DOHH2 (cell line): Measurements from ENCODE around the gene DHRS7B.

Source experiments
- CTCF ChIP-seq: fragments of 200-600 bp; sonication (generic); IDR thresholded peaks from one replicate; pipeline ENCODE4 v1.5.1; 2014; ENCODE audit warnings: antibody characterized with exemption, mild to moderate bottlenecking, low read depth, low read length; ENCODE audit not compliant: poor library complexity, severe bottlenecking
- EZH2phosphoT487 ChIP-seq: fragments of 200-600 bp; sonication (generic); IDR thresholded peaks from 2 replicates; pipeline ENCODE4 v1.6.1; 2017; ENCODE audit warnings: borderline replicate concordance, mild to moderate bottlenecking, antibody characterized with exemption, low read length, moderate library complexity, mixed read lengths

GRCh38 chr17:21171970-21172510 lies 45.3 kb downstream of the DHRS7B start:
- TF ChIP-seq CTCF (no peak), EZH2phosphoT487 (no peak)
